ENCODE measurements around the gene CLRN2. TPM values are rescaled to one million over a fixed set of nuclear protein-coding genes. Genes with fewer than 3 reads are reported as not detected.

CLRN2 gene
- total RNA-seq, 4 donors from 2014 or later: not detected

GRCh38 chr4:17476853-17477252 lies 38.1 kb upstream of the CLRN2 start:
- intact Hi-C loops (cut with DNase I): no loop called here
- Histone ChIP-seq H3K4me1 (no peaks in the 10 kb centered on the region), H3K27ac (no peak overlapping the region), H3K36me3 (peaks cover 0 to 7% (median 0%) of the 10 kb centered on the region in 3 donors), H3K9me3 (peaks cover 0 to 9% (median 4%) of the 10 kb centered on the region in 3 donors), H3K27me3 (no peaks in the 10 kb centered on the region), H3K4me3 (no peak overlapping the region)
- TF ChIP-seq, protein P1, sequence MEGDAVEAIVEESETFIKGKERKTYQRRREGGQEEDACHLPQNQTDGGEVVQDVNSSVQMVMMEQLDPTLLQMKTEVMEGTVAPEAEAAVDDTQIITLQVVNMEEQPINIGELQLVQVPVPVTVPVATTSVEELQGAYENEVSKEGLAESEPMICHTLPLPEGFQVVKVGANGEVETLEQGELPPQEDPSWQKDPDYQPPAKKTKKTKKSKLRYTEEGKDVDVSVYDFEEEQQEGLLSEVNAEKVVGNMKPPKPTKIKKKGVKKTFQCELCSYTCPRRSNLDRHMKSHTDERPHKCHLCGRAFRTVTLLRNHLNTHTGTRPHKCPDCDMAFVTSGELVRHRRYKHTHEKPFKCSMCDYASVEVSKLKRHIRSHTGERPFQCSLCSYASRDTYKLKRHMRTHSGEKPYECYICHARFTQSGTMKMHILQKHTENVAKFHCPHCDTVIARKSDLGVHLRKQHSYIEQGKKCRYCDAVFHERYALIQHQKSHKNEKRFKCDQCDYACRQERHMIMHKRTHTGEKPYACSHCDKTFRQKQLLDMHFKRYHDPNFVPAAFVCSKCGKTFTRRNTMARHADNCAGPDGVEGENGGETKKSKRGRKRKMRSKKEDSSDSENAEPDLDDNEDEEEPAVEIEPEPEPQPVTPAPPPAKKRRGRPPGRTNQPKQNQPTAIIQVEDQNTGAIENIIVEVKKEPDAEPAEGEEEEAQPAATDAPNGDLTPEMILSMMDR (IDR thresholded peaks at IDR 0.05): no peak
- TF ChIP-seq POLR2A (IDR thresholded peaks at IDR 0.05): no peak
- DNase-seq: no peak
- 58 to 72% methylated on average over 2 to 3 of the region's 3 CpGs for WGBS, 2 donors

GRCh38 chr4:17477774-17478472 lies 37.0 kb upstream of the CLRN2 start:
- 83 to 87% methylated on average over 5 to 9 of the region's 9 CpGs for WGBS, 2 donors
- Histone ChIP-seq H3K27me3 (no peaks in the 10 kb centered on the region), H3K4me3 (no peak overlapping the region), H3K4me1 (no peaks in the 10 kb centered on the region), H3K27ac (no peak overlapping the region), H3K36me3 (peaks cover 0 to 10% (median 0%) of the 10 kb centered on the region in 3 donors), H3K9me3 (peaks cover 0 to 9% (median 4%) of the 10 kb centered on the region in 3 donors)
- DNase-seq: no peak
- TF ChIP-seq, protein P1 (IDR thresholded peaks at IDR 0.05): no peak
- no peak for TF ChIP-seq POLR2A (IDR thresholded peaks at IDR 0.05)
- intact Hi-C loops (cut with DNase I): no loop called here

DNA sequence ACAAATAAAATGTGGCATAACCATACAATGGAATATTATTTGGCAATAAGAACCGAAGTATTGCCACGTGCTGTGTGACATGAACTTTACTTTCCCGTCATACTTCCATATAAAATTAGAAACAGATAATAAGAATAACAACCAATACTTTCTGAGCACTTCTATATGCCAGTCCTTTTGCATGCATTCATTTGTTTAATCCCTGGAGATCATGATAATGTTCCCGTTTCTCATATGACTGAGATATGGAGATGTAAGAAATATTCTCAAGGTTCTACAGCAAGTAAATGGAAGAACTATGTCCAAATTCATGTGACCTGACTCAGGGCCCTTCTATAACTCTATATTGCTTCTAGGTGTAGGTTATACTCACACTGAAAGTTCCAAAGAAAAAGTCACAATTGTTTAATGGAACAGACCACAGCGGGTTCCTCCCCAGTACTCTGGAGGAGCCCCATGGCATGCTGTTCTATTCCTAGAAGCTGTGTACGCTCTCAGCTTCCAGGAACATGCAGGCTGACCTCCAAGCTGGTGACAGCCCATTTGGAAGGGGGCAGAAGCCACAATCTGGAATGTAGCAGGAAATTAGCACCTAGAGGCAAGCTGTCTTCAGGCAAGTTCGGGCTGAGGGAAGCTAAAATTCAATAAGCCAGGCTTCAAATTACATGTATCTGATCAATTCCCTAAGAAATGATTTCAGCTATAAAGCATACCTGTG lies 34.6 kb upstream of the CLRN2 start:
- no peaks in the 10 kb centered on the region for H3K27me3 ChIP-seq
- peaks cover 0 to 9% (median 4%) of the 10 kb centered on the region in 3 donors for H3K9me3 ChIP-seq
- DNase-seq: no peak
- peaks cover 0 to 24% (median 0%) of the 10 kb centered on the region in 3 donors for H3K36me3 ChIP-seq
- WGBS, 2 donors: 69 to 79% methylated on average over 7 of the region's 7 CpGs
- no peak overlapping the region for H3K4me3 ChIP-seq
- intact Hi-C loops (cut with DNase I): no loop called here
- H3K27ac ChIP-seq: no peak overlapping the region
- no peaks in the 10 kb centered on the region for H3K4me1 ChIP-seq
- no peak for TF ChIP-seq POLR2A (IDR thresholded peaks at IDR 0.05)
- TF ChIP-seq, protein P1 (IDR thresholded peaks at IDR 0.05): no peak

GRCh38 chr4:17480955-17481354 lies 34.0 kb upstream of the CLRN2 start:
- DNase-seq: no peak
- Histone ChIP-seq H3K4me1 (no peaks in the 10 kb centered on the region), H3K27ac (no peak overlapping the region), H3K4me3 (no peak overlapping the region), H3K27me3 (no peaks in the 10 kb centered on the region), H3K9me3 (peaks cover 0 to 9% (median 4%) of the 10 kb centered on the region in 3 donors), H3K36me3 (peaks cover 0 to 28% (median 0%) of the 10 kb centered on the region in 3 donors)
- TF ChIP-seq POLR2A (IDR thresholded peaks at IDR 0.05): no peak
- TF ChIP-seq, protein P1 (IDR thresholded peaks at IDR 0.05): no peak
- intact Hi-C loops (cut with DNase I): no loop called here
- 86 to 95% methylated on average over 2 of the region's 2 CpGs for WGBS, 2 donors

DNA sequence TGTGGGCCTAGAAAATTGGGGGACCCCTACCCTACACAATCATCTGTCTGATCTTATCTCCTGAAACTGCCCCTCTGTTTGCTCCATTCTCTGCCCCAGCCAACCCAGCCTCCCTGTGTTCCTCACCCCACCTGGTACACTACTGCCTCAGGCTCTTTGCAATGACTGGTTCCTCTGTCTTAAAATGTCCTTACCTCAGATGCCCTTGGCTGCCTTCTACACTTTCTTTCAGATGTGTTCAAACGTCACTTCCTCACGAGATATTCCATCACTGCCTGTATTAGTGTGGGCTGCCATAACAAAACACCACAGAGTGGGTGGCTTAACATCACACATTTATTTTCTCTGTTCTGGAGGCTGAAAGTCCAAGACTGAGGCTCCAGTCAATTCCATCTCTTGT lies 32.2 kb upstream of the CLRN2 start:
- intact Hi-C loops (cut with DNase I): no loop called here
- Histone ChIP-seq H3K9me3 (peaks cover 0 to 9% (median 4%) of the 10 kb centered on the region in 3 donors), H3K27me3 (no peaks in the 10 kb centered on the region), H3K4me3 (no peak overlapping the region), H3K27ac (no peak overlapping the region), H3K36me3 (peaks cover 0 to 45% (median 0%) of the 10 kb centered on the region in 3 donors), H3K4me1 (no peaks in the 10 kb centered on the region)
- no peak for DNase-seq
- 86 to 87% methylated on average over 2 of the region's 2 CpGs for WGBS, 2 donors
- no peak for TF ChIP-seq POLR2A (IDR thresholded peaks at IDR 0.05)
- TF ChIP-seq, protein P1 (IDR thresholded peaks at IDR 0.05): no peak
